ENCODE measurements around the gene MCM9.

MCM9 gene

DNA sequence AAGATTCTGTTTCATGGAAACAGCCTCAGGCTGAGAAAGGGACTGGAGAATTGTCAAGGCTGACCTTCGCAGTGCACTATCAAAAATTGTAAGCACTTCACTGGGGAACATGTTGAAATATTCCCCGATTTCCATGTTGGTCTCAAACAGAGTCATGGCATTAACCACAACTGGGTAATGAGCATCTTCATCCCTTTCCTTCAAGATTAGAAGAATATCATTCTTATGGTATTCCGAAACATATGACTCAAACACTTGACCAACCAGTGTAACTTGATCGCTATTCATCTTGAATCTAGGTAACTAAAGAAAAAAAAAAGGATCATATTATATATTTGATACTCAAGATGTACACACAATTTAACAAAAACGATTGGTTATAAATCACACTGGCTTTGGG is 3.5 kb downstream of the MCM9 start:
- H3K27ac ChIP-seq (ENCODE audit: low read depth, low read length) = no peak overlapping the region
- H3K9ac ChIP-seq (ENCODE audit: low read length) = no peak overlapping the region
- H3K27me3 ChIP-seq (ENCODE audit: control insufficient read depth in 1 of 2, insufficient read depth in 2 of 2, low read length in 2 of 2) = no peaks in the 10 kb centered on the region
- peaks cover 7% of the 10 kb centered on the region for H3K36me3 ChIP-seq (ENCODE audit: insufficient read depth, low read length)
- no peak overlapping the region for H3K4me3 ChIP-seq (ENCODE audit: low read depth in 1 of 2, low read length in 2 of 2)
- H3K4me1 ChIP-seq (ENCODE audit: insufficient read depth, low read length) = peaks cover 3% of the 10 kb centered on the region
- no peaks in the 10 kb centered on the region for H3K9me3 ChIP-seq (ENCODE audit: low read length)

GRCh38 chr6:118930680-118931079 is 4.3 kb downstream of the MCM9 start:
- Histone ChIP-seq H3K27me3 (ENCODE audit: control insufficient read depth in 1 of 2, insufficient read depth in 2 of 2, low read length in 2 of 2) (no peaks in the 10 kb centered on the region), H3K9me3 (ENCODE audit: low read length) (no peaks in the 10 kb centered on the region), H3K4me3 (ENCODE audit: low read depth in 1 of 2, low read length in 2 of 2) (no peak overlapping the region), H3K36me3 (ENCODE audit: insufficient read depth, low read length) (peaks cover 7% of the 10 kb centered on the region), H3K4me1 (ENCODE audit: insufficient read depth, low read length) (peaks cover 3% of the 10 kb centered on the region), H3K9ac (ENCODE audit: low read length) (no peak overlapping the region), H3K27ac (ENCODE audit: low read depth, low read length) (no peak overlapping the region)

GRCh38 chr6:118923035-118923434 is 11.9 kb downstream of the MCM9 start:
- H3K36me3 ChIP-seq (ENCODE audit: insufficient read depth, low read length) = peaks cover 39% of the 10 kb centered on the region
- no peaks in the 10 kb centered on the region for H3K27me3 ChIP-seq (ENCODE audit: control insufficient read depth in 1 of 2, insufficient read depth in 2 of 2, low read length in 2 of 2)
- no peak overlapping the region for H3K27ac ChIP-seq (ENCODE audit: low read depth, low read length)
- H3K9me3 ChIP-seq (ENCODE audit: low read length) = no peaks in the 10 kb centered on the region
- no peaks in the 10 kb centered on the region for H3K4me1 ChIP-seq (ENCODE audit: insufficient read depth, low read length)
- no peak overlapping the region for H3K9ac ChIP-seq (ENCODE audit: low read length)
- H3K4me3 ChIP-seq (ENCODE audit: low read depth in 1 of 2, low read length in 2 of 2) = no peak overlapping the region

DNA sequence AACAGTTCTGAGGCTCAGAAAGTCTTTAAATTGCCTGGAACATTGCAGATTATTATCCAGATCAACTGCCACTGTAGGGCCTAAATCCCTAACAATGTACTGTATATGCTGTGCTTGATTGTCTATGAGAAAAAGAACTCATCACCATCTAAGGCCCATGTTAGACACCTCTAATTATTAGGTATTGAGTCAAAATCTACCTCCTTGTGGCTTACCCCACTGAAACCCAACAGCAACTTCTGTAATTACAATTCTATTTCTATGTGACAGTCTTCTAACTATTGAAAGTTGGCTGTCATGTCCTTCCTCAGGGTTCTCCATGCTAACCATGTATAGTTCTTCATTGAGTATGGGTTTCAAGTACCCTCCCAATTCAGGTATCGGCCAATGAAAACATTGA is 13.9 kb downstream of the MCM9 start:
- no peak overlapping the region for H3K9ac ChIP-seq (ENCODE audit: low read length)
- no peaks in the 10 kb centered on the region for H3K27me3 ChIP-seq (ENCODE audit: control insufficient read depth in 1 of 2, insufficient read depth in 2 of 2, low read length in 2 of 2)
- peaks cover 39% of the 10 kb centered on the region for H3K36me3 ChIP-seq (ENCODE audit: insufficient read depth, low read length)

GRCh38 chr6:118918329-118918725 is 16.6 kb downstream of the MCM9 start:
- Histone ChIP-seq H3K9ac (ENCODE audit: low read length) (no peak overlapping the region), H3K4me3 (ENCODE audit: low read depth in 1 of 2, low read length in 2 of 2) (no peak overlapping the region), H3K27me3 (ENCODE audit: control insufficient read depth in 1 of 2, insufficient read depth in 2 of 2, low read length in 2 of 2) (no peaks in the 10 kb centered on the region), H3K4me1 (ENCODE audit: insufficient read depth, low read length) (no peaks in the 10 kb centered on the region), H3K27ac (ENCODE audit: low read depth, low read length) (no peak overlapping the region), H3K9me3 (ENCODE audit: low read length) (no peaks in the 10 kb centered on the region), H3K36me3 (ENCODE audit: insufficient read depth, low read length) (peaks cover 39% of the 10 kb centered on the region)

More for the DNA sequence above, 13.9 kb downstream of the MCM9 start:
- Histone ChIP-seq H3K27ac (ENCODE audit: low read depth, low read length) (no peak overlapping the region), H3K9me3 (ENCODE audit: low read length) (no peaks in the 10 kb centered on the region), H3K4me3 (ENCODE audit: low read depth in 1 of 2, low read length in 2 of 2) (no peak overlapping the region), H3K4me1 (ENCODE audit: insufficient read depth, low read length) (no peaks in the 10 kb centered on the region)

GRCh38 chr6:118917546-118918328 is 17.2 kb downstream of the MCM9 start:
- H3K4me1 ChIP-seq (ENCODE audit: insufficient read depth, low read length) = no peaks in the 10 kb centered on the region
- no peak overlapping the region for H3K27ac ChIP-seq (ENCODE audit: low read depth, low read length)
- no peaks in the 10 kb centered on the region for H3K27me3 ChIP-seq (ENCODE audit: control insufficient read depth in 1 of 2, insufficient read depth in 2 of 2, low read length in 2 of 2)
- H3K36me3 ChIP-seq (ENCODE audit: insufficient read depth, low read length) = peaks cover 40% of the 10 kb centered on the region
- no peak overlapping the region for H3K4me3 ChIP-seq (ENCODE audit: low read depth in 1 of 2, low read length in 2 of 2)
- no peak overlapping the region for H3K9ac ChIP-seq (ENCODE audit: low read length)
- H3K9me3 ChIP-seq (ENCODE audit: low read length) = no peaks in the 10 kb centered on the region

GRCh38 chr6:118914598-118914997 is 20.4 kb downstream of the MCM9 start:
- Histone ChIP-seq H3K4me1 (ENCODE audit: insufficient read depth, low read length) (no peaks in the 10 kb centered on the region), H3K9ac (ENCODE audit: low read length) (no peak overlapping the region)

GRCh38 chr6:118913161-118913560 is 21.8 kb downstream of the MCM9 start:
- peaks cover 57% of the 10 kb centered on the region for H3K36me3 ChIP-seq (ENCODE audit: insufficient read depth, low read length)
- H3K27ac ChIP-seq (ENCODE audit: low read depth, low read length) = no peak overlapping the region
- no peak overlapping the region for H3K9ac ChIP-seq (ENCODE audit: low read length)
- H3K9me3 ChIP-seq (ENCODE audit: low read length) = no peaks in the 10 kb centered on the region
- no peaks in the 10 kb centered on the region for H3K4me1 ChIP-seq (ENCODE audit: insufficient read depth, low read length)
- H3K4me3 ChIP-seq (ENCODE audit: low read depth in 1 of 2, low read length in 2 of 2) = no peak overlapping the region
- no peaks in the 10 kb centered on the region for H3K27me3 ChIP-seq (ENCODE audit: control insufficient read depth in 1 of 2, insufficient read depth in 2 of 2, low read length in 2 of 2)

More at GRCh38 chr6:118914598-118914997, 20.4 kb downstream of the MCM9 start:
- Histone ChIP-seq H3K9me3 (ENCODE audit: low read length) (no peaks in the 10 kb centered on the region), H3K4me3 (ENCODE audit: low read depth in 1 of 2, low read length in 2 of 2) (no peak overlapping the region), H3K27ac (ENCODE audit: low read depth, low read length) (no peak overlapping the region), H3K27me3 (ENCODE audit: control insufficient read depth in 1 of 2, insufficient read depth in 2 of 2, low read length in 2 of 2) (no peaks in the 10 kb centered on the region), H3K36me3 (ENCODE audit: insufficient read depth, low read length) (peaks cover 48% of the 10 kb centered on the region)

GRCh38 chr6:118912646-118913045 is 22.3 kb downstream of the MCM9 start:
- Histone ChIP-seq H3K9ac (ENCODE audit: low read length) (no peak overlapping the region), H3K27ac (ENCODE audit: low read depth, low read length) (no peak overlapping the region), H3K4me1 (ENCODE audit: insufficient read depth, low read length) (no peaks in the 10 kb centered on the region), H3K36me3 (ENCODE audit: insufficient read depth, low read length) (peaks cover 57% of the 10 kb centered on the region), H3K27me3 (ENCODE audit: control insufficient read depth in 1 of 2, insufficient read depth in 2 of 2, low read length in 2 of 2) (no peaks in the 10 kb centered on the region), H3K4me3 (ENCODE audit: low read depth in 1 of 2, low read length in 2 of 2) (no peak overlapping the region), H3K9me3 (ENCODE audit: low read length) (no peaks in the 10 kb centered on the region)

DNA sequence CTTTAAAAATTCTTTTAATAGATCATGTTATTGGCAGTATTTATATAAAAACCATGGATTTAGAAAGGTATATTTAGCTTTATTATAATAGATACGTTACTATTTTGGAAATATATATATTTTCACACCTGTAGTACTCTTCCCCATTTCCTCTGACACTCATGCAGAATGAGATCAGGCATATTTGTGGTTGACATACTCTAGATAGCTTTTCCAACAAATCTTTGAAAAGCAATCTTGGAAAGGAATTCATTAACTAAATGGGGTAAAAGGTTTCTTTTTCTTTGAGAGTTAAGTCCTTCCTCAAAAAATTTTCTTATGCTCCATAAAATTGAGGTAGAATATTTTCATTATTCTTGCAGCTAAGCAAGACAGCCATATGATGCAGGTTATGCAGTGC is 26.5 kb downstream of the MCM9 start:
- Histone ChIP-seq H3K9ac (ENCODE audit: low read length) (no peak overlapping the region), H3K27me3 (ENCODE audit: control insufficient read depth in 1 of 2, insufficient read depth in 2 of 2, low read length in 2 of 2) (no peaks in the 10 kb centered on the region), H3K36me3 (ENCODE audit: insufficient read depth, low read length) (peaks cover 59% of the 10 kb centered on the region)

DNA sequence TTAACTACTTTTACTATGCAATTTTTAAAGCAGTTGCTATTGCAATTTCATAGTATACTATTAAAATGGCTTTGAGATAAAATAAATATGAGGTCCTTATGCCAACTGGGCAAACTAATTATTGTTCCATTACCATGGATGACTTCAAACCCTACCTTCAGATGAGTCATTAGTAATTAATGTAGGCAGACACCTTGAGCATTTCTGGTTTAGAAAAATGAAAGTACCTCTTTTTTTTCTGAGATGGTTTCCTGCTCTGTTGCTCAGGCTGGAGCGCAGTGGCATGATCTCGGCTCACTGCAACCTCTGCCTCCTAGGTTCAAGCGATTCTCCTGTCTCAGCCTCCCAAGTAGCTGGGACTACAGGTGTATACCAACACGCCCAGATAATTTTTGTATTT is 29.1 kb downstream of the MCM9 start:
- Histone ChIP-seq H3K9me3 (ENCODE audit: low read length) (no peaks in the 10 kb centered on the region), H3K36me3 (ENCODE audit: insufficient read depth, low read length) (peaks cover 39% of the 10 kb centered on the region), H3K9ac (ENCODE audit: low read length) (no peak overlapping the region), H3K27ac (ENCODE audit: low read depth, low read length) (no peak overlapping the region), H3K4me1 (ENCODE audit: insufficient read depth, low read length) (no peaks in the 10 kb centered on the region), H3K27me3 (ENCODE audit: control insufficient read depth in 1 of 2, insufficient read depth in 2 of 2, low read length in 2 of 2) (no peaks in the 10 kb centered on the region), H3K4me3 (ENCODE audit: low read depth in 1 of 2, low read length in 2 of 2) (no peak overlapping the region)

More for the DNA sequence above, 26.5 kb downstream of the MCM9 start:
- H3K4me1 ChIP-seq (ENCODE audit: insufficient read depth, low read length) = no peaks in the 10 kb centered on the region
- H3K27ac ChIP-seq (ENCODE audit: low read depth, low read length) = no peak overlapping the region
- no peak overlapping the region for H3K4me3 ChIP-seq (ENCODE audit: low read depth in 1 of 2, low read length in 2 of 2)
- H3K9me3 ChIP-seq (ENCODE audit: low read length) = no peaks in the 10 kb centered on the region

DNA sequence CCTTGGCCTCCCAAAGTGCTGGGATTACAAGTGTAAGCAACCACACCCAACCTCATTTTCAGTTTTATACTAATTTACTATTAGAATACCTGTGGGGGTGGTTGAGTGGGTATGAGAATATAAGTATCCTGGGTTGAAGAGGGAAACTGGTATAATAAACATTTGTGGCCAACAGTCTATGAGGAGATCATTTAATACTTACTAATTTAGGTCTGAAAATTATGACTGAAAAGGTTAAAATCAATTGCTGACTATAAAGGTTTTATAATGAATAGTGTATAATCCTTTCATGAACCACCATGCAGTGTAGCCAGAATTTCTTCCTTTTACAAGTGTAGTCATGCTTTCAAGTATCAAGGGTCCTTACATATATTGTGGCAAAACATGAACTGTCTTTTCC is 29.9 kb downstream of the MCM9 start:
- H3K27me3 ChIP-seq (ENCODE audit: control insufficient read depth in 1 of 2, insufficient read depth in 2 of 2, low read length in 2 of 2) = no peaks in the 10 kb centered on the region
- no peak overlapping the region for H3K4me3 ChIP-seq (ENCODE audit: low read depth in 1 of 2, low read length in 2 of 2)
- peaks cover 32% of the 10 kb centered on the region for H3K36me3 ChIP-seq (ENCODE audit: insufficient read depth, low read length)
- no peaks in the 10 kb centered on the region for H3K4me1 ChIP-seq (ENCODE audit: insufficient read depth, low read length)
- H3K27ac ChIP-seq (ENCODE audit: low read depth, low read length) = no peak overlapping the region
- H3K9me3 ChIP-seq (ENCODE audit: low read length) = no peaks in the 10 kb centered on the region
- H3K9ac ChIP-seq (ENCODE audit: low read length) = no peak overlapping the region

Measured in muscle layer of colon (tissue), 2 donors.